CD4-positive, alpha-beta memory T cell (primary cell): ENCODE results near the gene B3GAT2. TPM values are rescaled to one million over a fixed set of nuclear protein-coding genes. Genes with fewer than 3 reads are reported as not detected.
A peak's percentile ranks its signal among the peaks of the same experiment; 100 is the strongest.

Experiments used
- CTCF ChIA-PET: fragments of 350-600 bp; sonication (Branson Sonifier 250); formaldehyde crosslinking; loops from one replicate; lab custom pipeline; 2021; ENCODE audit warnings: inconsistent platforms; ENCODE audit not compliant: partially characterized antibody; lab: Charles Lee
- POLR2A ChIA-PET: fragments of 350-600 bp; sonication (Branson Sonifier 250); formaldehyde crosslinking; loops from one replicate; lab custom pipeline; 2021; ENCODE audit not compliant: partially characterized antibody; lab: Charles Lee
- DNase-seq, 5 donors: peaks; one replicate each; pipeline versions ENCODE4 v3.0.0 to v3.0.0-alpha.2; 2020 to 2022; ENCODE audit warnings: mixed read lengths in 1 of 5
- H3K27ac ChIP-seq: one replicate; pipeline ENCODE4 v1.7.0; 2013; ENCODE audit warnings: low read depth, low read length
- H3K27me3 ChIP-seq: 2 replicates; pipeline ENCODE4 v1.7.0; 2013; ENCODE audit warnings: mild to moderate bottlenecking, low read length, moderate library complexity; ENCODE audit not compliant: insufficient read depth
- H3K36me3 ChIP-seq: 2 replicates; pipeline ENCODE4 v1.7.0; 2013; ENCODE audit warnings: mild to moderate bottlenecking, low read length, moderate library complexity; ENCODE audit not compliant: insufficient read depth
- H3K4me1 ChIP-seq: 2 replicates; pipeline ENCODE4 v1.7.0; 2013; ENCODE audit warnings: mild to moderate bottlenecking, low read length, moderate library complexity; ENCODE audit not compliant: insufficient read depth
- H3K4me3 ChIP-seq, 2 donors: one replicate each; pipeline ENCODE4 v1.7.0; 2013; ENCODE audit warnings: low read length in 2 of 2, mild to moderate bottlenecking in 1 of 2
- H3K9me3 ChIP-seq, 2 donors: one replicate each; pipeline ENCODE4 v1.7.0; 2013; ENCODE audit warnings: low read length in 2 of 2, control low read depth in 1 of 2; ENCODE audit not compliant: control insufficient read depth in 1 of 2
- H3K27ac Mint-ChIP-seq, 7 donors: one replicate each; pipeline ENCODE4 v1.8.0; 2020 to 2021; ENCODE audit warnings: mixed read lengths in 7 of 7, mild to moderate bottlenecking in 6 of 7, inconsistent platforms in 3 of 7, moderate library complexity in 3 of 7
- H3K27me3 Mint-ChIP-seq, 2 donors: one replicate each; pipeline ENCODE4 v1.8.0; 2020 to 2021; ENCODE audit warnings: mixed read lengths in 2 of 2
- H3K36me3 Mint-ChIP-seq, 2 donors: one replicate each; pipeline ENCODE4 v1.8.0; 2020 to 2021; ENCODE audit warnings: mixed read lengths in 2 of 2, inconsistent platforms in 1 of 2, mild to moderate bottlenecking in 1 of 2
- H3K4me1 Mint-ChIP-seq, 4 donors: one replicate each; pipeline ENCODE4 v1.8.0; 2020 to 2021; ENCODE audit warnings: mixed read lengths in 4 of 4, mild to moderate bottlenecking in 1 of 4
- H3K4me3 Mint-ChIP-seq, 8 donors: one replicate each; pipeline ENCODE4 v1.8.0; 2020 to 2021; ENCODE audit warnings: mixed read lengths in 8 of 8, mild to moderate bottlenecking in 7 of 8, moderate library complexity in 6 of 8, inconsistent platforms in 3 of 8
- H3K9me3 Mint-ChIP-seq, 8 donors: one replicate each; pipeline ENCODE4 v1.8.0; 2020 to 2021; ENCODE audit warnings: mixed read lengths in 8 of 8, mild to moderate bottlenecking in 5 of 8, inconsistent platforms in 3 of 8, moderate library complexity in 1 of 8
- intact Hi-C: fragments of 100-400 bp; cut with micrococcal nuclease; formaldehyde crosslinking; loops from one replicate; pipeline ENCODE4 v1.15.1; 2023
- polyA plus RNA-seq, 2 donors: library from polyadenylated mRNA; unstranded; fragments of 300-500 nt; fragmentation: Illumina TruSeq; gene quantifications; one replicate each; pipeline ENCODE4 v1.2.3, GENCODE V29; 2021
- total RNA-seq, 2 experiments: library from RNA; stranded (reverse); gene quantifications; one replicate each; pipeline ENCODE4 v1.2.3, GENCODE V29; 2021

The B3GAT2 gene
- total and polyA plus RNA-seq, 4 experiments from 2014 or later: 0.27 to 0.37 TPM; not detected in 2

GRCh38 chr6:70879496-70879895, 77.4 kb downstream of the B3GAT2 start:
- Mint-ChIP-seq H3K9me3 (peaks cover 0 to 4% (median under 1%) of the 10 kb centered on the region in 8 donors), H3K27me3 (peaks cover 15 to 16% of the 10 kb centered on the region in 2 donors), H3K36me3 (no peaks in the 10 kb centered on the region), H3K4me1 (no peaks in the 10 kb centered on the region), H3K4me3 (no peak overlapping the region), H3K27ac (no peak overlapping the region)
- POLR2A ChIA-PET: no interaction called here
- intact Hi-C loops: no loop called here
- Histone ChIP-seq H3K9me3 (no peaks in the 10 kb centered on the region), H3K27me3 (no peaks in the 10 kb centered on the region), H3K4me3 (no peak overlapping the region), H3K36me3 (no peaks in the 10 kb centered on the region), H3K27ac (no peak overlapping the region), H3K4me1 (no peaks in the 10 kb centered on the region)
- CTCF ChIA-PET: interaction anchor here (1.0 to 1.5 kb wide), 3 partner anchors 170 to 658 kb away, joined by 3 to 7 read pairs (median 4); no protein-coding TSS in a partner anchor
- no peak for DNase-seq

GRCh38 chr6:70874181-70874913, 82.5 kb downstream of the B3GAT2 start:
- H3K4me3 Mint-ChIP-seq: no peak overlapping the region
- H3K27me3 Mint-ChIP-seq: peaks cover 6 to 8% of the 10 kb centered on the region in 2 donors
- Histone ChIP-seq H3K36me3 (no peaks in the 10 kb centered on the region), H3K27ac (no peak overlapping the region), H3K4me1 (no peaks in the 10 kb centered on the region), H3K27me3 (no peaks in the 10 kb centered on the region), H3K9me3 (no peaks in the 10 kb centered on the region), H3K4me3 (no peak overlapping the region)
- no peak overlapping the region for H3K27ac Mint-ChIP-seq
- CTCF ChIA-PET: interaction anchor here (0.8 to 2.0 kb wide), 2 partner anchors 10 to 12 kb away, joined by 3 to 14 read pairs; no protein-coding TSS in a partner anchor
- H3K36me3 Mint-ChIP-seq: peaks cover 4 to 5% of the 10 kb centered on the region in 2 donors
- H3K4me1 Mint-ChIP-seq: no peaks in the 10 kb centered on the region
- H3K9me3 Mint-ChIP-seq: peaks cover 0 to 33% (median 25%) of the 10 kb centered on the region in 8 donors
- intact Hi-C loops: no loop called here
- no peak for DNase-seq
- POLR2A ChIA-PET: no interaction called here

- Mint-ChIP-seq H3K27ac (no peak overlapping the region), H3K4me1 (no peaks in the 10 kb centered on the region), H3K9me3 (peaks cover 0 to 33% (median 24%) of the 10 kb centered on the region in 8 donors), H3K4me3 (no peak overlapping the region), H3K36me3 (peaks cover 4 to 5% of the 10 kb centered on the region in 2 donors), H3K27me3 (peaks cover 2 to 7% of the 10 kb centered on the region in 2 donors)
- Histone ChIP-seq H3K36me3 (no peaks in the 10 kb centered on the region), H3K27ac (no peak overlapping the region), H3K9me3 (no peaks in the 10 kb centered on the region), H3K27me3 (no peaks in the 10 kb centered on the region), H3K4me1 (no peaks in the 10 kb centered on the region), H3K4me3 (no peak overlapping the region)
- ChIA-PET POLR2A (no interaction called here), CTCF (interaction anchor here (1.1 kb wide), 1 partner anchor 20 kb away, joined by 3 read pairs; no protein-coding TSS in a partner anchor)
- no peak for DNase-seq
- intact Hi-C loops: no loop called here
These were observed 84.4 kb downstream of the B3GAT2 start for GRCh38 chr6:70872469-70872868.

- peaks cover 23 to 27% of the 10 kb centered on the region in 2 donors for H3K36me3 Mint-ChIP-seq
- Histone ChIP-seq H3K27me3 (no peaks in the 10 kb centered on the region), H3K27ac (no peak overlapping the region), H3K4me1 (no peaks in the 10 kb centered on the region), H3K36me3 (no peaks in the 10 kb centered on the region), H3K9me3 (no peaks in the 10 kb centered on the region), H3K4me3 (no peak overlapping the region)
- H3K27ac Mint-ChIP-seq: peak overlapping the region in 4 of 7 donors; percentile 21 to 62 (median 27)
- ChIA-PET CTCF (interaction anchor here (0.6 to 2.8 kb wide), 3 partner anchors 16 to 348 kb away, joined by 3 to 13 read pairs (median 3); no protein-coding TSS in a partner anchor), POLR2A (no interaction called here)
- H3K27me3 Mint-ChIP-seq: no peaks in the 10 kb centered on the region
- no peak for DNase-seq
- intact Hi-C loops: no loop called here
- H3K4me1 Mint-ChIP-seq: peaks cover 0 to 5% (median 3%) of the 10 kb centered on the region in 4 donors
- peaks cover 0 to 8% (median 3%) of the 10 kb centered on the region in 8 donors for H3K9me3 Mint-ChIP-seq
- H3K4me3 Mint-ChIP-seq: no peak overlapping the region
These were observed 92.5 kb downstream of the B3GAT2 start for GRCh38 chr6:70864401-70864800.

GRCh38 chr6:70863343-70863742, 93.5 kb downstream of the B3GAT2 start:
- ChIA-PET POLR2A (interaction anchor here (0.6 kb wide), 1 partner anchor 162 kb away, joined by 3 read pairs; no protein-coding TSS in a partner anchor), CTCF (interaction anchor here (0.6 to 1.5 kb wide), 2 partner anchors 12 to 21 kb away, joined by 3 to 5 read pairs; no protein-coding TSS in a partner anchor)
- H3K4me1 Mint-ChIP-seq: peaks cover 0 to 5% (median 3%) of the 10 kb centered on the region in 4 donors

GRCh38 chr6:70860920-70861319, 95.9 kb downstream of the B3GAT2 start:
- Histone ChIP-seq H3K36me3 (peaks cover 5% of the 10 kb centered on the region), H3K4me1 (no peaks in the 10 kb centered on the region), H3K9me3 (no peaks in the 10 kb centered on the region), H3K27ac (no peak overlapping the region), H3K4me3 (no peak overlapping the region), H3K27me3 (no peaks in the 10 kb centered on the region)
- H3K9me3 Mint-ChIP-seq: peaks cover 0 to 1% (median 0%) of the 10 kb centered on the region in 8 donors
- peaks cover 0 to 5% (median 3%) of the 10 kb centered on the region in 4 donors for H3K4me1 Mint-ChIP-seq
- H3K4me3 Mint-ChIP-seq: no peak overlapping the region
- DNase-seq: no peak
- intact Hi-C loops: no loop called here
- no peaks in the 10 kb centered on the region for H3K27me3 Mint-ChIP-seq
- ChIA-PET CTCF (interaction anchor here (2.0 kb wide), 1 partner anchor 21 kb away, joined by 4 read pairs; no protein-coding TSS in a partner anchor), POLR2A (no interaction called here)
- H3K27ac Mint-ChIP-seq: no peak overlapping the region
- peaks cover 32 to 36% of the 10 kb centered on the region in 2 donors for H3K36me3 Mint-ChIP-seq

More at GRCh38 chr6:70863343-70863742, 93.5 kb downstream of the B3GAT2 start:
- no peak overlapping the region for H3K4me3 Mint-ChIP-seq
- Histone ChIP-seq H3K4me1 (no peaks in the 10 kb centered on the region), H3K4me3 (no peak overlapping the region), H3K27ac (no peak overlapping the region), H3K9me3 (no peaks in the 10 kb centered on the region), H3K27me3 (no peaks in the 10 kb centered on the region), H3K36me3 (no peaks in the 10 kb centered on the region)
- intact Hi-C loops: no loop called here
- peaks cover 0 to 8% (median 3%) of the 10 kb centered on the region in 8 donors for H3K9me3 Mint-ChIP-seq
- no peaks in the 10 kb centered on the region for H3K27me3 Mint-ChIP-seq
- H3K27ac Mint-ChIP-seq: peak overlapping the region in 1 of 7 donors; percentile 37
- no peak for DNase-seq
- H3K36me3 Mint-ChIP-seq: peaks cover 30 to 32% of the 10 kb centered on the region in 2 donors

- Histone ChIP-seq H3K9me3 (no peaks in the 10 kb centered on the region), H3K27me3 (no peaks in the 10 kb centered on the region), H3K36me3 (peaks cover 5% of the 10 kb centered on the region), H3K4me1 (no peaks in the 10 kb centered on the region), H3K4me3 (no peak overlapping the region), H3K27ac (no peak overlapping the region)
- ChIA-PET POLR2A (no interaction called here), CTCF (interaction anchor here (2.0 kb wide), 1 partner anchor 24 kb away, joined by 4 read pairs; no protein-coding TSS in a partner anchor)
- Mint-ChIP-seq H3K9me3 (no peaks in the 10 kb centered on the region), H3K4me3 (no peak overlapping the region), H3K36me3 (peaks cover 36 to 44% of the 10 kb centered on the region in 2 donors), H3K4me1 (peaks cover 0 to 5% (median 3%) of the 10 kb centered on the region in 4 donors), H3K27ac (peak overlapping the region in 1 of 7 donors; percentile 3), H3K27me3 (no peaks in the 10 kb centered on the region)
- intact Hi-C loops: no loop called here
- DNase-seq: no peak
These were observed 96.8 kb downstream of the B3GAT2 start for GRCh38 chr6:70860045-70860444.
